HG02840 (cell line): ENCODE results near the gene SLC24A3.

Source experiments
- ATAC-seq: cut with Tn5 transposase; IDR thresholded peaks from one replicate; pipeline ENCODE4 v1.9.1; 2021; ENCODE audit warnings: mild to moderate bottlenecking, moderate library complexity, moderate number of reproducible peaks; ENCODE audit not compliant: unreplicated experiment, low FRiP score

SLC24A3 gene

GRCh38 chr20:19683822-19684221 is 471.4 kb downstream of the SLC24A3 start:
- no peak for ATAC-seq

GRCh38 chr20:19688031-19688806 is 475.8 kb downstream of the SLC24A3 start:
- ATAC-seq = no peak

- no peak for ATAC-seq
These were observed 478.0 kb downstream of the SLC24A3 start for GRCh38 chr20:19690462-19690861.

- no peak for ATAC-seq
These were observed 478.7 kb downstream of the SLC24A3 start for GRCh38 chr20:19691125-19691524.

GRCh38 chr20:19692100-19692499 is 479.7 kb downstream of the SLC24A3 start:
- no peak for ATAC-seq

GRCh38 chr20:19692685-19693119 is 480.3 kb downstream of the SLC24A3 start:
- ATAC-seq = no peak

GRCh38 chr20:19693508-19693907 is 481.1 kb downstream of the SLC24A3 start:
- no peak for ATAC-seq

GRCh38 chr20:19695081-19695480 is 482.6 kb downstream of the SLC24A3 start:
- no peak for ATAC-seq

GRCh38 chr20:19696620-19697019 is 484.2 kb downstream of the SLC24A3 start:
- no peak for ATAC-seq

GRCh38 chr20:19697415-19697814 is 485.0 kb downstream of the SLC24A3 start:
- ATAC-seq = no peak

- ATAC-seq = no peak
These were observed 486.9 kb downstream of the SLC24A3 start for GRCh38 chr20:19699180-19699971.

GRCh38 chr20:19701429-19701828 is 489.0 kb downstream of the SLC24A3 start:
- no peak for ATAC-seq

- ATAC-seq = no peak
These were observed 494.0 kb downstream of the SLC24A3 start for GRCh38 chr20:19706463-19706862.

- no peak for ATAC-seq
These were observed 497.3 kb downstream of the SLC24A3 start for GRCh38 chr20:19709635-19710335.

- ATAC-seq = no peak
These were observed 498.1 kb downstream of the SLC24A3 start for GRCh38 chr20:19710336-19711120.

GRCh38 chr20:19711126-19711525 is 498.7 kb downstream of the SLC24A3 start:
- no peak for ATAC-seq

- ATAC-seq = no peak
These were observed 500.3 kb downstream of the SLC24A3 start for GRCh38 chr20:19712721-19713260.

GRCh38 chr20:19713822-19714578 is 501.6 kb downstream of the SLC24A3 start:
- ATAC-seq = no peak

- ATAC-seq = no peak
These were observed 502.1 kb downstream of the SLC24A3 start for GRCh38 chr20:19714579-19714840.

- no peak for ATAC-seq
These were observed 503.5 kb downstream of the SLC24A3 start for GRCh38 chr20:19715986-19716385.
